K562 (cell line): Measurements from ENCODE around the gene MACF1. TPM values are rescaled to one million over a fixed set of nuclear protein-coding genes. Genes with fewer than 3 reads are reported as not detected.

Source experiments
- CTBP1 ChIP-seq: fragments of 450-650 bp; IDR thresholded peaks from 2 replicates; pipeline ENCODE4 v1.6.1; 2016; ENCODE audit warnings: borderline replicate concordance
- FUS ChIP-seq: fragments of 200-400 bp; formaldehyde crosslinking; optimal IDR thresholded peaks from 2 replicates; pipeline ENCODE3; 2017; ENCODE audit warnings: low read depth, low read length
- HCFC1 ChIP-seq: IDR thresholded peaks from 2 replicates; pipeline ENCODE4 v1.6.1; 2012; ENCODE audit warnings: low read depth, low read length, improper control_type of control experiment
- HNRNPL ChIP-seq: fragments of 200-400 bp; formaldehyde crosslinking; IDR thresholded peaks from 2 replicates; pipeline ENCODE4 v1.6.1; 2017; ENCODE audit warnings: low read depth, mild to moderate bottlenecking, low read length
- L3MBTL2 ChIP-seq: fragments of 450-650 bp; IDR thresholded peaks from 2 replicates; pipeline ENCODE4 v1.6.1; 2016; ENCODE audit warnings: mild to moderate bottlenecking, moderate library complexity
- NCOA4 ChIP-seq: fragments of 450-650 bp; IDR thresholded peaks from 2 replicates; pipeline ENCODE4 v1.6.1; 2018; ENCODE audit warnings: mild to moderate bottlenecking; ENCODE audit not compliant: partially characterized antibody
- NFRKB ChIP-seq: fragments of 450-650 bp; IDR thresholded peaks from 2 replicates; pipeline ENCODE4 v1.6.1; 2016; ENCODE audit warnings: low read depth
- RBM14 ChIP-seq: fragments of 200-400 bp; formaldehyde crosslinking; IDR thresholded peaks from 2 replicates; pipeline ENCODE4 v1.6.1; 2018; ENCODE audit warnings: low read depth, mild to moderate bottlenecking, low read length, moderate library complexity, borderline replicate concordance; ENCODE audit not compliant: insufficient read depth
- YY1 ChIP-seq, 3 experiments: IDR thresholded peaks; 2 replicates each; pipeline ENCODE4 v1.6.1; 2011; ENCODE audit warnings: low read length in 2 of 3, mild to moderate bottlenecking in 2 of 3, moderate library complexity in 2 of 3, borderline replicate concordance in 1 of 3, control low read depth in 1 of 3, low read depth in 1 of 3; ENCODE audit not compliant: insufficient read depth in 3 of 3, insufficient replicate concordance in 2 of 3, control insufficient read depth in 1 of 3, insufficient read length in 1 of 3; ENCODE audit errors: extremely low read depth in 1 of 3
- polyA plus RNA-seq, 8 experiments: library from polyadenylated mRNA; depleted of rRNA in 4 of 8; stranded (reverse) in 5 of 8; unstranded in 3 of 8; fragments of >200 nt; fragmentation: Nextera tagmentation in 2 of 8; fragmentation: Illumina TruSeq in 1 of 8; extraction: Ambion mirVana in 2 of 8; extraction: Trizol in 1 of 8; gene quantifications; 2 replicates each; pipeline versions ENCODE4 v1.2.1 to v1.2.3, GENCODE V29; 2011 to 2014; ENCODE audit warnings: inconsistent platforms in 1 of 8, missing spikeins in 1 of 8
- total RNA-seq, 7 experiments: library from RNA; depleted of rRNA in 6 of 7; stranded (reverse); fragments of >200 nt in 6 of 7; fragmentation: Illumina TruSeq in 2 of 7; extraction: Trizol in 2 of 7; gene quantifications; 2 replicates each; pipeline versions ENCODE4 v1.2.1 to v1.2.3, GENCODE V29; 2011 to 2021; ENCODE audit warnings: low replicate concordance in 1 of 7
- TF ChIP-seq, protein P1 (sequence below): fragments of 450-650 bp; IDR thresholded peaks from 2 replicates; pipeline ENCODE4 v1.6.1; 2018; ENCODE audit not compliant: partially characterized antibody
- TF ChIP-seq, protein P2 (sequence below): fragments of 200-800 bp; sonication (Bioruptor generic); IDR thresholded peaks from 2 replicates; pipeline ENCODE4 v1.6.1; 2017; ENCODE audit warnings: missing genetic modification characterization, missing compliant biosample characterization
- TF ChIP-seq, protein P3 (sequence below): fragments of 200-800 bp; sonication (Bioruptor generic); IDR thresholded peaks from 2 replicates; pipeline ENCODE4 v1.6.1; 2017; ENCODE audit warnings: missing genetic modification characterization, missing compliant biosample characterization
- TF ChIP-seq, protein P4 (sequence below): fragments of 450-650 bp; IDR thresholded peaks from 2 replicates; pipeline ENCODE4 v1.6.1; 2016; ENCODE audit warnings: missing biosample characterization, missing genetic modification characterization
- TF ChIP-seq, protein P5 (sequence below): fragments of 150-350 bp; IDR thresholded peaks from 2 replicates; pipeline ENCODE4 v1.6.1; 2014; ENCODE audit warnings: low read depth, mild to moderate bottlenecking, low read length, borderline replicate concordance

The MACF1 gene
- total and polyA plus RNA-seq, 9 of the 15 experiments (the other 6 are each of a cell fraction or from before 2014, with no cell fraction given): 13.2 to 232 (median 112) TPM

DNA sequence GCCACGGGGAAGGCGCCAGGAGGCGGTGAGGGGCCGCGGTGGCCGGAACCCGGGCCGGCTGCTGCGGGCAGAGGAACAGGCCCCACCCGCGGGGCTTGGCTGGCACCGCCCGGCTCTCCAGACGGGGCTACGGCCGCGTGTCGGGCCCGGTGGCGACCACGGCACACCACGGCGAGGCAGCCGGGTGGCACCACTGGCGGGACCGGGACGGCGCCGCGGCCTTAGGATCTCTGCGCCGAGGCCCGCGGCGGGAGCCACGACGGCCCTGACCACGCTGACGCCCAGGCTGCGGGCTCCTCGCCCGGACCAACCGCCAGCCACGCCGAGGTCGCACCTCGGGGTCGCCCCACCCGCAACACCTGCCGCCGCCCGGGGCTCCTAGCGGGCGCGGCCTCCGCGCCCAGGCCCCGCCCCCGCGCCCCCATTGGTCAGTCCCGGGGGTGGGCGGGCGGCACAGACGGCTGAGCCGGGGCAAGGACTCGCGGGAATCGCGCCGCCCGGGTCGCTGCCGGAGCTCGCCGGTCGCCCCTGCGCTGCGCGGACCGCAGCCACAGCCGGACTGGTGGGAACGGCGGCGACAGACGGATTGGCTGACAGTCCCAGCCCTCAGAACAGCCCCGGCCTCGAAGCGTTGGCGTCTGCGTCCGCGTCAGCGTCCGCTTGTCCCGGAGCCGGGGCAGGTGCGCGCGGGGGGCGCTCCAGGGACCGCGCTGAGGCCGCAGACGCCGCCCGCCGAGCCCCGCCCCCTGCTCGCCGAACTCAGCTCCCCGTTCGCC, 286.8 kb downstream of the MACF1 start, which contains the start of gene BMP8A (continued):
- TF ChIP-seq, protein P1, sequence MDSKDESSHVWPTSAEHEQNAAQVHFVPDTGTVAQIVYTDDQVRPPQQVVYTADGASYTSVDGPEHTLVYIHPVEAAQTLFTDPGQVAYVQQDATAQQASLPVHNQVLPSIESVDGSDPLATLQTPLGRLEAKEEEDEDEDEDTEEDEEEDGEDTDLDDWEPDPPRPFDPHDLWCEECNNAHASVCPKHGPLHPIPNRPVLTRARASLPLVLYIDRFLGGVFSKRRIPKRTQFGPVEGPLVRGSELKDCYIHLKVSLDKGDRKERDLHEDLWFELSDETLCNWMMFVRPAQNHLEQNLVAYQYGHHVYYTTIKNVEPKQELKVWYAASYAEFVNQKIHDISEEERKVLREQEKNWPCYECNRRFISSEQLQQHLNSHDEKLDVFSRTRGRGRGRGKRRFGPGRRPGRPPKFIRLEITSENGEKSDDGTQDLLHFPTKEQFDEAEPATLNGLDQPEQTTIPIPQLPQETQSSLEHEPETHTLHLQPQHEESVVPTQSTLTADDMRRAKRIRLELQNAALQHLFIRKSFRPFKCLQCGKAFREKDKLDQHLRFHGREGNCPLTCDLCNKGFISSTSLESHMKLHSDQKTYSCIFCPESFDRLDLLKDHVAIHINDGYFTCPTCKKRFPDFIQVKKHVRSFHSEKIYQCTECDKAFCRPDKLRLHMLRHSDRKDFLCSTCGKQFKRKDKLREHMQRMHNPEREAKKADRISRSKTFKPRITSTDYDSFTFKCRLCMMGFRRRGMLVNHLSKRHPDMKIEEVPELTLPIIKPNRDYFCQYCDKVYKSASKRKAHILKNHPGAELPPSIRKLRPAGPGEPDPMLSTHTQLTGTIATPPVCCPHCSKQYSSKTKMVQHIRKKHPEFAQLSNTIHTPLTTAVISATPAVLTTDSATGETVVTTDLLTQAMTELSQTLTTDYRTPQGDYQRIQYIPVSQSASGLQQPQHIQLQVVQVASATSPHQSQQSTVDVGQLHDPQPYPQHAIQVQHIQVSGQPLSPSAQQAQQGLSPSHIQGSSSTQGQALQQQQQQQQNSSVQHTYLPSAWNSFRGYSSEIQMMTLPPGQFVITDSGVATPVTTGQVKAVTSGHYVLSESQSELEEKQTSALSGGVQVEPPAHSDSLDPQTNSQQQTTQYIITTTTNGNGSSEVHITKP: no peak
- TF ChIP-seq HNRNPL (peak; percentile 81), RBM14 (no peak), L3MBTL2 (peak; percentile 94), FUS (peak; percentile 26), YY1 (IDR thresholded peaks at IDR 0.05; ENCODE audit: borderline replicate concordance in 1 of 3, control insufficient read depth in 1 of 3, extremely low read depth in 1 of 3, insufficient read depth in 3 of 3, insufficient read length in 1 of 3, insufficient replicate concordance in 2 of 3, low read depth in 1 of 3, low read length in 2 of 3) (peak in 1 of 3 experiments; percentile 3), NCOA4 (no peak), HCFC1 (no peak), CTBP1 (peak; percentile 69), NFRKB (no peak)
- TF ChIP-seq, protein P2, sequence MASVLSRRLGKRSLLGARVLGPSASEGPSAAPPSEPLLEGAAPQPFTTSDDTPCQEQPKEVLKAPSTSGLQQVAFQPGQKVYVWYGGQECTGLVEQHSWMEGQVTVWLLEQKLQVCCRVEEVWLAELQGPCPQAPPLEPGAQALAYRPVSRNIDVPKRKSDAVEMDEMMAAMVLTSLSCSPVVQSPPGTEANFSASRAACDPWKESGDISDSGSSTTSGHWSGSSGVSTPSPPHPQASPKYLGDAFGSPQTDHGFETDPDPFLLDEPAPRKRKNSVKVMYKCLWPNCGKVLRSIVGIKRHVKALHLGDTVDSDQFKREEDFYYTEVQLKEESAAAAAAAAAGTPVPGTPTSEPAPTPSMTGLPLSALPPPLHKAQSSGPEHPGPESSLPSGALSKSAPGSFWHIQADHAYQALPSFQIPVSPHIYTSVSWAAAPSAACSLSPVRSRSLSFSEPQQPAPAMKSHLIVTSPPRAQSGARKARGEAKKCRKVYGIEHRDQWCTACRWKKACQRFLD (CRISPR knock-in tag): 0 out of 2 replicates have a peak, but pooled peaks have one; percentile 25
- TF ChIP-seq, protein P3, sequence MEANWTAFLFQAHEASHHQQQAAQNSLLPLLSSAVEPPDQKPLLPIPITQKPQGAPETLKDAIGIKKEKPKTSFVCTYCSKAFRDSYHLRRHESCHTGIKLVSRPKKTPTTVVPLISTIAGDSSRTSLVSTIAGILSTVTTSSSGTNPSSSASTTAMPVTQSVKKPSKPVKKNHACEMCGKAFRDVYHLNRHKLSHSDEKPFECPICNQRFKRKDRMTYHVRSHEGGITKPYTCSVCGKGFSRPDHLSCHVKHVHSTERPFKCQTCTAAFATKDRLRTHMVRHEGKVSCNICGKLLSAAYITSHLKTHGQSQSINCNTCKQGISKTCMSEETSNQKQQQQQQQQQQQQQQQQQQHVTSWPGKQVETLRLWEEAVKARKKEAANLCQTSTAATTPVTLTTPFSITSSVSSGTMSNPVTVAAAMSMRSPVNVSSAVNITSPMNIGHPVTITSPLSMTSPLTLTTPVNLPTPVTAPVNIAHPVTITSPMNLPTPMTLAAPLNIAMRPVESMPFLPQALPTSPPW (CRISPR knock-in tag): no peak
- TF ChIP-seq, protein P4, sequence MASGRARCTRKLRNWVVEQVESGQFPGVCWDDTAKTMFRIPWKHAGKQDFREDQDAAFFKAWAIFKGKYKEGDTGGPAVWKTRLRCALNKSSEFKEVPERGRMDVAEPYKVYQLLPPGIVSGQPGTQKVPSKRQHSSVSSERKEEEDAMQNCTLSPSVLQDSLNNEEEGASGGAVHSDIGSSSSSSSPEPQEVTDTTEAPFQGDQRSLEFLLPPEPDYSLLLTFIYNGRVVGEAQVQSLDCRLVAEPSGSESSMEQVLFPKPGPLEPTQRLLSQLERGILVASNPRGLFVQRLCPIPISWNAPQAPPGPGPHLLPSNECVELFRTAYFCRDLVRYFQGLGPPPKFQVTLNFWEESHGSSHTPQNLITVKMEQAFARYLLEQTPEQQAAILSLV: no peak
- TF ChIP-seq, protein P5, sequence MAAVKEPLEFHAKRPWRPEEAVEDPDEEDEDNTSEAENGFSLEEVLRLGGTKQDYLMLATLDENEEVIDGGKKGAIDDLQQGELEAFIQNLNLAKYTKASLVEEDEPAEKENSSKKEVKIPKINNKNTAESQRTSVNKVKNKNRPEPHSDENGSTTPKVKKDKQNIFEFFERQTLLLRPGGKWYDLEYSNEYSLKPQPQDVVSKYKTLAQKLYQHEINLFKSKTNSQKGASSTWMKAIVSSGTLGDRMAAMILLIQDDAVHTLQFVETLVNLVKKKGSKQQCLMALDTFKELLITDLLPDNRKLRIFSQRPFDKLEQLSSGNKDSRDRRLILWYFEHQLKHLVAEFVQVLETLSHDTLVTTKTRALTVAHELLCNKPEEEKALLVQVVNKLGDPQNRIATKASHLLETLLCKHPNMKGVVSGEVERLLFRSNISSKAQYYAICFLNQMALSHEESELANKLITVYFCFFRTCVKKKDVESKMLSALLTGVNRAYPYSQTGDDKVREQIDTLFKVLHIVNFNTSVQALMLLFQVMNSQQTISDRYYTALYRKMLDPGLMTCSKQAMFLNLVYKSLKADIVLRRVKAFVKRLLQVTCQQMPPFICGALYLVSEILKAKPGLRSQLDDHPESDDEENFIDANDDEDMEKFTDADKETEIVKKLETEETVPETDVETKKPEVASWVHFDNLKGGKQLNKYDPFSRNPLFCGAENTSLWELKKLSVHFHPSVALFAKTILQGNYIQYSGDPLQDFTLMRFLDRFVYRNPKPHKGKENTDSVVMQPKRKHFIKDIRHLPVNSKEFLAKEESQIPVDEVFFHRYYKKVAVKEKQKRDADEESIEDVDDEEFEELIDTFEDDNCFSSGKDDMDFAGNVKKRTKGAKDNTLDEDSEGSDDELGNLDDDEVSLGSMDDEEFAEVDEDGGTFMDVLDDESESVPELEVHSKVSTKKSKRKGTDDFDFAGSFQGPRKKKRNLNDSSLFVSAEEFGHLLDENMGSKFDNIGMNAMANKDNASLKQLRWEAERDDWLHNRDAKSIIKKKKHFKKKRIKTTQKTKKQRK: no peak
